Eye (tissue), 1 donor: ENCODE results near the gene ATG7.
"Not testable (repeated sequence)": the region's sequence is repeated elsewhere in the genome, so short reads cannot be mapped to it uniquely, and the experiment has no call there.

Experiments used
- DNase-seq: peaks from one replicate; pipeline ENCODE4 v3.0.0-alpha.2; 2015

Gene ATG7

GRCh38 chr3:11470031-11470853 is 198.0 kb downstream of the ATG7 start:
- DNase-seq, result no peak

- no peak for DNase-seq
These were observed 203.1 kb downstream of the ATG7 start for GRCh38 chr3:11475324-11475723.

GRCh38 chr3:11476735-11477144 is 204.5 kb downstream of the ATG7 start:
- DNase-seq, result no peak

- peak; percentile 36 for DNase-seq
These were observed 205.3 kb downstream of the ATG7 start for GRCh38 chr3:11477407-11477911.

GRCh38 chr3:11478167-11478566 is 206.0 kb downstream of the ATG7 start:
- DNase-seq, result no peak

- no peak for DNase-seq
These were observed 207.0 kb downstream of the ATG7 start for GRCh38 chr3:11479221-11479620.

GRCh38 chr3:11480663-11481298 is 208.6 kb downstream of the ATG7 start:
- DNase-seq, result no peak

GRCh38 chr3:11481556-11481955 is 209.4 kb downstream of the ATG7 start:
- DNase-seq, result no peak

- DNase-seq, result peak; percentile 59
These were observed 209.8 kb downstream of the ATG7 start for GRCh38 chr3:11482021-11482420.

- not testable (repeated sequence) for DNase-seq
These were observed 216.2 kb downstream of the ATG7 start for GRCh38 chr3:11488356-11488755.

- no peak for DNase-seq
These were observed 222.1 kb downstream of the ATG7 start for GRCh38 chr3:11494131-11494916.

- DNase-seq, result peak; percentile 92
These were observed 223.9 kb downstream of the ATG7 start for GRCh38 chr3:11495948-11496557.

GRCh38 chr3:11498177-11498576 is 226.0 kb downstream of the ATG7 start:
- DNase-seq, result no peak

GRCh38 chr3:11498646-11499045 is 226.4 kb downstream of the ATG7 start:
- peak; percentile 19 for DNase-seq

GRCh38 chr3:11499144-11499543 is 226.9 kb downstream of the ATG7 start:
- peak; percentile 44 for DNase-seq

GRCh38 chr3:11502413-11502812 is 230.2 kb downstream of the ATG7 start:
- DNase-seq, result not testable (repeated sequence)

- DNase-seq, result no peak
These were observed 235.5 kb downstream of the ATG7 start for GRCh38 chr3:11507719-11508118.

- peak; percentile 77 for DNase-seq
These were observed 236.4 kb downstream of the ATG7 start for GRCh38 chr3:11508346-11509172.

GRCh38 chr3:11509173-11510000 is 237.2 kb downstream of the ATG7 start:
- DNase-seq, result no peak

- no peak for DNase-seq
These were observed 237.8 kb downstream of the ATG7 start for GRCh38 chr3:11510001-11510340.

- no peak for DNase-seq
These were observed 238.2 kb downstream of the ATG7 start for GRCh38 chr3:11510356-11510755.
